IMR-90 (cell line): ENCODE data around the gene DNAH8. TPM values are rescaled to one million over a fixed set of nuclear protein-coding genes. Genes with fewer than 3 reads are reported as not detected.

Source experiments
- ATAC-seq: fragments of 200-7000 bp; cut with Tn5 transposase; 2 replicates; pipeline ENCODE4 v1.9.1; 2020; ENCODE audit warnings: low read depth, mild to moderate bottlenecking, moderate library complexity
- BruUV-seq: library from RNA; stranded (reverse); fragments of 400-500 nt; replicated peaks from 2 replicates; lab custom pipeline; 2021; lab: Mats Ljungman, UMichigan
- CTCF ChIA-PET: fragments of 300-600 bp; formaldehyde crosslinking; extraction: SDS; loops from one replicate; lab custom pipeline; 2021; ENCODE audit warnings: antibody characterized with exemption; lab: Yijun Ruan, JAX
- POLR2A ChIA-PET: fragments of 300-600 bp; sonication (Branson Sonifier 250); formaldehyde crosslinking; loops from one replicate; lab custom pipeline; 2022; ENCODE audit warnings: antibody characterized with exemption; ENCODE audit not compliant: unreplicated experiment; lab: Charles Lee
- DNase-seq: peaks from one replicate; pipeline ENCODE4 v3.0.0; 2013
- H2AFZ ChIP-seq: replicated peaks from 2 replicates; pipeline ENCODE3; 2013; ENCODE audit warnings: low read length, mild to moderate bottlenecking; ENCODE audit not compliant: poor library complexity
- H2AK5ac ChIP-seq: 2 replicates; pipeline ENCODE4 v1.6.1; 2013; ENCODE audit warnings: low read depth, low read length, inconsistent platforms
- H2AK9ac ChIP-seq: replicated peaks from 2 replicates; pipeline ENCODE3; 2013; ENCODE audit warnings: mild to moderate bottlenecking, low read depth, low read length, moderate library complexity; ENCODE audit not compliant: poor library complexity
- H2BK120ac ChIP-seq: 2 replicates; pipeline ENCODE4 v1.6.1; 2013; ENCODE audit warnings: low read depth, low read length, inconsistent platforms
- H2BK15ac ChIP-seq: 3 replicates; pipeline ENCODE4 v1.6.1; 2013; ENCODE audit warnings: low read depth, low read length, inconsistent platforms
- H2BK20ac ChIP-seq: 2 replicates; pipeline ENCODE4 v1.6.1; 2013; ENCODE audit warnings: low read depth, mild to moderate bottlenecking, inconsistent platforms, low read length, moderate library complexity
- H2BK5ac ChIP-seq: 2 replicates; pipeline ENCODE4 v1.6.1; 2013; ENCODE audit warnings: mild to moderate bottlenecking, low read depth, low read length, inconsistent platforms; ENCODE audit not compliant: poor library complexity, severe bottlenecking
- H3K14ac ChIP-seq: replicated peaks from 2 replicates; pipeline ENCODE4 v1.6.1; 2013; ENCODE audit warnings: low read depth, low read length, inconsistent platforms
- H3K18ac ChIP-seq: 2 replicates; pipeline ENCODE4 v1.6.1; 2013; ENCODE audit warnings: low read depth, low read length, control low read depth
- H3K23ac ChIP-seq: 2 replicates; pipeline ENCODE4 v1.6.1; 2013; ENCODE audit warnings: low read depth, low read length, inconsistent platforms
- H3K27ac ChIP-seq: 2 replicates; pipeline ENCODE4 v1.5.1; 2013; ENCODE audit warnings: mild to moderate bottlenecking, control low read depth, low read length; ENCODE audit not compliant: insufficient read depth
- H3K27me3 ChIP-seq: 2 replicates; pipeline ENCODE4 v1.6.1; 2013; ENCODE audit warnings: low read length; ENCODE audit not compliant: control insufficient read depth, insufficient read depth
- H3K36me3 ChIP-seq: 2 replicates; pipeline ENCODE4 v1.6.1; 2013; ENCODE audit warnings: low read length, mixed read lengths; ENCODE audit not compliant: control insufficient read depth, insufficient read depth
- H3K4ac ChIP-seq: 2 replicates; pipeline ENCODE4 v1.6.1; 2013; ENCODE audit warnings: low read depth, low read length, inconsistent platforms
- H3K4me1 ChIP-seq: 2 replicates; pipeline ENCODE4 v1.6.1; 2013; ENCODE audit warnings: low read length, mixed read lengths; ENCODE audit not compliant: control insufficient read depth, insufficient read depth
- H3K4me2 ChIP-seq: 2 replicates; pipeline ENCODE4 v1.6.1; 2013; ENCODE audit warnings: low read depth, mild to moderate bottlenecking, control low read depth, low read length, moderate library complexity
- H3K4me3 ChIP-seq: 2 replicates; pipeline ENCODE4 v1.5.1; 2013; ENCODE audit warnings: low read depth, mild to moderate bottlenecking, control low read depth, low read length, moderate library complexity; ENCODE audit not compliant: insufficient read depth
- H3K56ac ChIP-seq: 2 replicates; pipeline ENCODE4 v1.6.1; 2013; ENCODE audit warnings: low read length, inconsistent platforms; ENCODE audit not compliant: insufficient read depth; ENCODE audit errors: extremely low read depth
- H3K79me1 ChIP-seq, 2 experiments: 2 replicates each; pipeline ENCODE4 v1.6.1; 2013; ENCODE audit warnings: low read length in 2 of 2, inconsistent platforms in 1 of 2, low read depth in 1 of 2
- H3K9ac ChIP-seq: 2 replicates; pipeline ENCODE4 v1.6.1; 2013; ENCODE audit warnings: low read depth, low read length, control low read depth
- H3K9me1 ChIP-seq: 2 replicates; pipeline ENCODE4 v1.6.1; 2013; ENCODE audit warnings: low read length, inconsistent platforms; ENCODE audit not compliant: insufficient read depth
- H3K9me3 ChIP-seq: 2 replicates; pipeline ENCODE4 v1.6.1; 2013; ENCODE audit warnings: low read length; ENCODE audit not compliant: control insufficient read depth, insufficient read depth
- H4K20me1 ChIP-seq: 2 replicates; pipeline ENCODE4 v1.6.1; 2013; ENCODE audit warnings: low read length, inconsistent platforms; ENCODE audit not compliant: insufficient read depth
- H4K5ac ChIP-seq: 2 replicates; pipeline ENCODE4 v1.6.1; 2013; ENCODE audit warnings: mild to moderate bottlenecking, low read depth, low read length, control low read depth
- H4K8ac ChIP-seq, 2 experiments: 2 replicates each; pipeline ENCODE4 v1.6.1; 2013; ENCODE audit warnings: low read depth in 2 of 2, low read length in 2 of 2, control low read depth in 1 of 2, inconsistent platforms in 1 of 2
- H4K91ac ChIP-seq: 2 replicates; pipeline ENCODE4 v1.6.1; 2013; ENCODE audit warnings: low read depth, low read length, inconsistent platforms; ENCODE audit not compliant: insufficient read depth
- CTCF ChIP-seq: conservative IDR thresholded peaks from 2 replicates; pipeline ENCODE4 v1.5.1; 2012; ENCODE audit warnings: mild to moderate bottlenecking, low read depth, low read length, improper control_type of control experiment
- SMC3 ChIP-seq: fragments of 150-350 bp; IDR thresholded peaks from 2 replicates; pipeline ENCODE4 v1.6.1; 2016; ENCODE audit warnings: low read depth, mild to moderate bottlenecking, antibody characterized with exemption, low read length, moderate library complexity
- WGBS, 2 experiments: methylation state at CpG; one replicate each; pipeline versions ENCODE4 v1.1.5 to v1.1.7; 2013; ENCODE audit warnings: missing lambda C conversion rate in 2 of 2; ENCODE audit not compliant: insufficient read length in 1 of 2; ENCODE audit errors: extremely low coverage in 2 of 2; 5-methylcytosine and 5-hydroxymethylcytosine counted together
- dilution Hi-C: fragments of 300-500 bp; cut with HindIII; formaldehyde crosslinking; loops from one replicate; pipeline ENCODE4 v1.14.3; 2018; ENCODE audit warnings: low sequenced_read_pairs; ENCODE audit not compliant: unreplicated experiment
- in situ Hi-C: fragments of 300-500 bp; cut with MboI; formaldehyde crosslinking; loops from 3 replicates; pipeline ENCODE4 v1.14.3; 2019; ENCODE audit warnings: low sequenced_read_pairs, inconsistent platforms, mixed read lengths
- intact Hi-C: fragments of 100-400 bp; cut with micrococcal nuclease; formaldehyde crosslinking; loops from 2 replicates; pipeline ENCODE4 v1.10.0; 2022
- polyA plus RNA-seq, 3 experiments: library from polyadenylated mRNA; depleted of rRNA; stranded (reverse); fragments of >200 nt; gene quantifications; 2 replicates each; pipeline ENCODE4 v1.2.3, GENCODE V29; 2012; ENCODE audit warnings: low replicate concordance in 1 of 3
- total RNA-seq: library from RNA; depleted of rRNA; stranded (reverse); fragments of >200 nt; gene quantifications from 2 replicates; pipeline ENCODE4 v1.2.3, GENCODE V29; 2012

DNAH8 gene
- total and polyA plus RNA-seq, 2 of the 4 experiments (the other 2 are of a cell fraction) = not detected

- H3K23ac ChIP-seq = no peak overlapping the region
- no peak overlapping the region for H3K56ac ChIP-seq
- no peak overlapping the region for H3K9ac ChIP-seq
- in situ Hi-C loops = no loop called here
- H4K8ac ChIP-seq = no peak overlapping the region
- H3K36me3 ChIP-seq = no peaks in the 10 kb centered on the region
- CTCF ChIA-PET = no interaction called here
- H2BK5ac ChIP-seq = no peak overlapping the region
- TF ChIP-seq SMC3 (no peak), CTCF (no peak)
- H4K91ac ChIP-seq = no peak overlapping the region
- no peak overlapping the region for H2AK5ac ChIP-seq
- H3K18ac ChIP-seq = no peak overlapping the region
- no peak overlapping the region for H2BK20ac ChIP-seq
- intact Hi-C loops = no loop called here
- DNase-seq = no peak
- H3K9me3 ChIP-seq = no peaks in the 10 kb centered on the region
- H3K27me3 ChIP-seq = peaks cover 5% of the 10 kb centered on the region
- H3K27ac ChIP-seq = no peak overlapping the region
- POLR2A ChIA-PET = no interaction called here
- H3K14ac ChIP-seq = no peak overlapping the region
- H3K9me1 ChIP-seq = no peaks in the 10 kb centered on the region
- no peak overlapping the region for H3K4me2 ChIP-seq
- no peak for ATAC-seq
- H2BK15ac ChIP-seq = no peak overlapping the region
- H3K79me1 ChIP-seq = no peaks in the 10 kb centered on the region
- H2AFZ ChIP-seq = no peak overlapping the region
- H2AK9ac ChIP-seq = no peak overlapping the region
- no peak overlapping the region for H2BK120ac ChIP-seq
- H4K5ac ChIP-seq = no peak overlapping the region
- no CpG with 5 or more reads among the region's 3 CpGs for WGBS, 2 experiments
- no peak overlapping the region for H3K4me3 ChIP-seq
- BruUV-seq = no TSS peak
- dilution Hi-C loops = no loop called here
- H3K4ac ChIP-seq = no peak overlapping the region
- H4K20me1 ChIP-seq = no peaks in the 10 kb centered on the region
- H3K4me1 ChIP-seq = no peaks in the 10 kb centered on the region
These were observed 23.1 kb downstream of the DNAH8 start for GRCh38 chr6:38738261-38738660.
